Measurements from ENCODE around the gene NAV1. TPM values are rescaled to one million over a fixed set of nuclear protein-coding genes. Genes with fewer than 3 reads are reported as not detected.

The NAV1 gene
- total and polyA plus RNA-seq, 10 donors, result 1.1 to 37.2 (median 20.3) TPM

DNA sequence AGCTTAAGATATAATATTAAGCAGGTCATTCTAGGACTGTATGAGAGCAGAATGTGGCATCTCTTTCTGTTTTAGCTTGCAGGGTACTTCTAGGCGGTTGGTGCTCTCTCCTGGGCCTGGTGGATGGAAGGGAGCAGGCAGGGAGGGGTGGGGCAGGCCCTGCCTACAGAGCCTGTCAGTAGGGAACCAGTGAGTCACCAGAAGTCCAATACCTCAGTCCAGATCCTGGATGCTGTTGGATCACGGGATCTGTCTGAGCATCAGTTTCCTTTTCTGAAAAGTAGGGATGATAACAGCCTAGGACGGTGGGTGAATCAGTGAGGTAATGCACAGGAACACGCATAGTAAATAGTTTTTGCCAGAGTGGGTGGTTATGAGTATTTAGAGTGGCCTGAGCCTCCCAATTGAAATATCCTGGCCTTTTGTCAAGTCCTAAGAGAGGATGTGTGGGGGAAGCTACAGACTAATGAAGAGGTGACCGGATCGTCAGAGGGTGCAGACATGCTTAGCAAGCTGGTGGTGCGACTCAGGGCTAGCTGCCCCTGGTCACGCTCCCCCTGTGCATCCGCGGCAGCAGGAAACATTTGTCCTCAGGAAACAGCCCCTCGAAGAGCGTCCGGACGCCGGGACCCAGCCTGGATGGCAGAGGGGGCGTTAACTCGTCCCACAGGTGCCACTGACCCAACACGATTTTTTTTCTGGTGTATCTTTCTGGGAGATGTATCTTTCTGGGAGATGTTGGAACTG is 23.9 kb downstream of the NAV1 start:
- 63 to 72% (median 70%) methylated on average over 18 of the region's 18 CpGs for WGBS, 5 donors
- no peak overlapping the region for H3K4me3 ChIP-seq
- TF ChIP-seq POLR2A (IDR thresholded peaks at IDR 0.05) (no peak), POLR2AphosphoS5 (IDR thresholded peaks at IDR 0.05) (no peak)
- TF ChIP-seq, protein P1, sequence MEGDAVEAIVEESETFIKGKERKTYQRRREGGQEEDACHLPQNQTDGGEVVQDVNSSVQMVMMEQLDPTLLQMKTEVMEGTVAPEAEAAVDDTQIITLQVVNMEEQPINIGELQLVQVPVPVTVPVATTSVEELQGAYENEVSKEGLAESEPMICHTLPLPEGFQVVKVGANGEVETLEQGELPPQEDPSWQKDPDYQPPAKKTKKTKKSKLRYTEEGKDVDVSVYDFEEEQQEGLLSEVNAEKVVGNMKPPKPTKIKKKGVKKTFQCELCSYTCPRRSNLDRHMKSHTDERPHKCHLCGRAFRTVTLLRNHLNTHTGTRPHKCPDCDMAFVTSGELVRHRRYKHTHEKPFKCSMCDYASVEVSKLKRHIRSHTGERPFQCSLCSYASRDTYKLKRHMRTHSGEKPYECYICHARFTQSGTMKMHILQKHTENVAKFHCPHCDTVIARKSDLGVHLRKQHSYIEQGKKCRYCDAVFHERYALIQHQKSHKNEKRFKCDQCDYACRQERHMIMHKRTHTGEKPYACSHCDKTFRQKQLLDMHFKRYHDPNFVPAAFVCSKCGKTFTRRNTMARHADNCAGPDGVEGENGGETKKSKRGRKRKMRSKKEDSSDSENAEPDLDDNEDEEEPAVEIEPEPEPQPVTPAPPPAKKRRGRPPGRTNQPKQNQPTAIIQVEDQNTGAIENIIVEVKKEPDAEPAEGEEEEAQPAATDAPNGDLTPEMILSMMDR (IDR thresholded peaks at IDR 0.05 in 8 of 11, conservative IDR thresholded peaks at IDR 0.05 in 3 of 11), result no peak
- H3K9me3 ChIP-seq, result no peaks in the 10 kb centered on the region
- H3K36me3 ChIP-seq, result no peaks in the 10 kb centered on the region
- DNase-seq, result peak; percentile 7
- intact Hi-C loops (cut with DNase I; ENCODE audit: low total_unique reads), result no loop called here
- peaks cover 0 to 8% (median 0%) of the 10 kb centered on the region in 7 donors for H3K27me3 ChIP-seq (replicated peaks in 1 of 7)
- peaks cover 0 to 31% (median 15%) of the 10 kb centered on the region in 6 donors for H3K4me1 ChIP-seq
- no peak overlapping the region for H3K27ac ChIP-seq

DNA sequence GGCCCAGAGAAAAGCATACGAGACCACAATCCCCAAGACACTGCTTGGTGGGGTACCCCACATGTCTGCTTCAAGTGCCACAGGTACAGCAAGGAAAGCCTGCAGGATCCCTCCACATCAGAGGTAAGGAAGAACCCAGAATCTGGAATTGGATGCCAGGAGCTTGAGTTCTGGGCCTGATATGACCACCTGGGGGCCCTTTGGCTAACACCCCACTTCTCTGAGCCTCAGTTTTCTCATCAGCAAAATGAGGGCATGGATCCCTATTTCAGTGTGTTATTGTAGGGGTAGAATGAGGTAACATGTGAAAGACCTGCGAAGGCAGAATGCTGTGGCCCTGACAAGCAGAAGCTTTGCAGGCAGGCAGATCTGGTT is 24.5 kb downstream of the NAV1 start:
- peaks cover 0 to 27% (median 13%) of the 10 kb centered on the region in 6 donors for H3K4me1 ChIP-seq
- no peak overlapping the region for H3K27ac ChIP-seq
- WGBS, 5 donors, result 75 to 93% (median 79%) methylated on average over 2 of the region's 2 CpGs
- TF ChIP-seq, protein P1 (IDR thresholded peaks at IDR 0.05 in 8 of 11, conservative IDR thresholded peaks at IDR 0.05 in 3 of 11), result no peak
- no peak for TF ChIP-seq POLR2A (IDR thresholded peaks at IDR 0.05)
- H3K36me3 ChIP-seq, result no peaks in the 10 kb centered on the region
- no peak for DNase-seq
- H3K4me3 ChIP-seq, result no peak overlapping the region
- intact Hi-C loops (cut with DNase I; ENCODE audit: low total_unique reads), result no loop called here
- no peaks in the 10 kb centered on the region for H3K9me3 ChIP-seq
- peaks cover 0 to 4% (median 0%) of the 10 kb centered on the region in 7 donors for H3K27me3 ChIP-seq (replicated peaks in 1 of 7)

DNA sequence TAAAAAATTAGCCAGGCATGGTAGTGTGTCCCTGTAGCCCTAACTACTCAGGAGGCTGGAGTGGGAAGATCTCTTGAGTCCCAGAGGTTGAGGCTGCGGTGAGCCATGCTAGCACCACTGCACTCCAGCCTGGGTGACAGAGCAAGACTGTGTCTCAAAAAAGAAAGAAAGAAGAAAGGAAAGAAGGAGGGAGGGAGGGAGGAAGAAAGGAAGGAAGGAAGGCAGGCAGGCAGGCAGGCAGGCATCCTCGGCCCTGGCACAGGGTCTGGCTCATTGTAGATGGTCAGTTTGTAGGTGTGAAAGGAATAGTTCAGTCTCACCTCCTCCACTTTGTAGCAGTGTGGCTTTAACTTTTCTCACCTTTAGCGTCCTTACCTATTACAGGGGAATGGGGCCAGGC is 25.0 kb downstream of the NAV1 start:
- Histone ChIP-seq H3K27ac (no peak overlapping the region), H3K4me3 (no peak overlapping the region), H3K4me1 (peaks cover 0 to 31% (median 14%) of the 10 kb centered on the region in 6 donors), H3K27me3 (replicated peaks in 1 of 7) (no peaks in the 10 kb centered on the region), H3K36me3 (no peaks in the 10 kb centered on the region), H3K9me3 (no peaks in the 10 kb centered on the region)
- TF ChIP-seq, protein P1 (IDR thresholded peaks at IDR 0.05 in 8 of 11, conservative IDR thresholded peaks at IDR 0.05 in 3 of 11), result no peak
- intact Hi-C loops (cut with DNase I; ENCODE audit: low total_unique reads), result no loop called here
- peak; percentile 21 for DNase-seq
- 77 to 91% (median 84%) methylated on average over 3 of the region's 3 CpGs for WGBS, 5 donors

DNA sequence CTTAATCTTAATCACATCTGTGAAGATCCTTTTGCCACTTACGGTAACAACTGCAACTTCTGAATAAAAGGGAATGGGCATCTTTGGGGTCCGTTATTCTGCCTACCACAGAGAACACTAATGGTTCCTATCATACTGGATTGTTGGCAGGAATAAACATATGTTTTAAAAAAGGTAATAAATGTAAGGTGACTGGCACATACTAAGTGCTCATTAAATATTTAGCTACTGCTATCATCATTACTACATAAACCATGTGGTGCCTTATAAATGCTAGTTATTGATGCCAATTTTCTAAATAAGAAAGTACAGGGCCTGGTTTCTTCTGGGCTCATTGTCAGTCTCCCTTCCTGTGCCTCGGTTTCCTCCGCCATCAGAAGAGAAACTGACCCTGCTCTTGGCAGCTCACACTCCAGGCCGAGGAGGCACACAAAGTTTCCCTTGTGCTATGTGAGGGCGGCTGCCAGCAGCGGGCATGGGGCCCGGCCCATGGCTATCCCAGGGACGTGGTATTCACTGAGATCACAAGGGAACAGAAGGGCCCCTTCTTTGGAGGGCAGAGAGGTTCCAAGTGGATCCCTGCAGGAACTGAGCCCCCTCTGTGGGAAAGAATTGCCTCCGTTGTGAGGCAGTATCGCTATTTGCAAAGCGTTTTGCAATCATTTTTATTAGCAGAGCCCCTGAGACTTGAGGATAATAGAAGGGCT is 26.2 kb downstream of the NAV1 start:
- no peak for TF ChIP-seq POLR2AphosphoS5 (IDR thresholded peaks at IDR 0.05)
- TF ChIP-seq, protein P1 (IDR thresholded peaks at IDR 0.05 in 8 of 11, conservative IDR thresholded peaks at IDR 0.05 in 3 of 11), result no peak
- no peak for TF ChIP-seq POLR2A (IDR thresholded peaks at IDR 0.05)
- no peak overlapping the region for H3K4me3 ChIP-seq
- H3K36me3 ChIP-seq, result no peaks in the 10 kb centered on the region
- H3K9me3 ChIP-seq, result no peaks in the 10 kb centered on the region
- intact Hi-C loops (cut with DNase I; ENCODE audit: low total_unique reads), result no loop called here
- H3K4me1 ChIP-seq, result peaks cover 0 to 22% (median 9%) of the 10 kb centered on the region in 6 donors
- 88 to 98% (median 92%) methylated on average over 11 to 12 of the region's 12 CpGs for WGBS, 5 donors
- DNase-seq, result peak; percentile 51
- H3K27ac ChIP-seq, result no peak overlapping the region
- H3K27me3 ChIP-seq (replicated peaks in 1 of 7), result no peaks in the 10 kb centered on the region

Measured in spleen (tissue), 11 donors.